Endothelial cell of umbilical vein (primary cell): Measurements from ENCODE around the gene FPR1. TPM values are rescaled to one million over a fixed set of nuclear protein-coding genes. Genes with fewer than 3 reads are reported as not detected.

ENCODE experiments used
- BruUV-seq: library from RNA; stranded (reverse); fragments of 400-500 nt; replicated peaks from 2 replicates; lab custom pipeline; 2021; lab: Mats Ljungman, UMichigan
- CTCF ChIA-PET: fragments of 300-600, 350-600 bp; sonication (Branson Sonifier 250); formaldehyde crosslinking; loops from one replicate; lab custom pipeline; 2021; ENCODE audit warnings: antibody characterized with exemption, inconsistent platforms; lab: Charles Lee
- POLR2A ChIA-PET: fragments of 300-600, 350-600 bp; sonication (Branson Sonifier 250); formaldehyde crosslinking; loops from one replicate; lab custom pipeline; 2021; ENCODE audit warnings: antibody characterized with exemption, inconsistent platforms; lab: Charles Lee
- DNase-seq: peaks from one replicate; pipeline ENCODE4 v3.0.0-alpha.2; 2011; ENCODE audit warnings: low read depth, low spot score
- FAIRE-seq: peaks from 2 replicates; lab custom pipeline; 2011; peaks lifted over from hg19 to GRCh38; lab: Jason Lieb, UNC
- H2AFZ ChIP-seq: 2 replicates; pipeline ENCODE4 v1.6.0; 2012; ENCODE audit warnings: low read depth, low read length, control low read depth, inconsistent platforms
- H3K27ac ChIP-seq: 2 replicates; pipeline ENCODE4 v1.5.1; 2011; ENCODE audit warnings: low read depth, mild to moderate bottlenecking, control low read depth, low read length, moderate library complexity; ENCODE audit not compliant: insufficient read depth
- H3K27me3 ChIP-seq, 2 experiments: 2 replicates each; pipeline versions ENCODE4 v1.6.0 to v1.6.1; 2011; ENCODE audit warnings: low read length in 2 of 2, mixed read lengths in 1 of 2; ENCODE audit not compliant: control insufficient read depth in 2 of 2, insufficient read depth in 2 of 2
- H3K36me3 ChIP-seq, 2 experiments: 2 replicates in 1 of 2; 3 replicates in 1 of 2; pipeline ENCODE4 v1.5.1; 2011; ENCODE audit warnings: low read length in 2 of 2, mild to moderate bottlenecking in 1 of 2, moderate library complexity in 1 of 2; ENCODE audit not compliant: control insufficient read depth in 2 of 2, insufficient read depth in 2 of 2; ENCODE audit errors: extremely low read depth in 1 of 2
- H3K4me1 ChIP-seq: 3 replicates; pipeline ENCODE4 v1.5.1; 2011; ENCODE audit warnings: mild to moderate bottlenecking, low read length; ENCODE audit not compliant: control insufficient read depth, insufficient read depth; ENCODE audit errors: extremely low read depth
- H3K4me2 ChIP-seq: 2 replicates; pipeline ENCODE4 v1.6.1; 2011; ENCODE audit warnings: low read length, control low read depth, mixed read lengths; ENCODE audit not compliant: insufficient read depth
- H3K4me3 ChIP-seq, 3 experiments: fragments of 200-600 bp in 1 of 3; sonication (generic), shearing (Covaris generic) in 1 of 3; replicated peaks in 1 of 3; 2 replicates each; pipeline ENCODE4 v1.5.1; 2011 to 2016; ENCODE audit warnings: control low read depth in 3 of 3, low read length in 3 of 3, mild to moderate bottlenecking in 2 of 3, inconsistent platforms in 1 of 3, low read depth in 1 of 3, moderate library complexity in 1 of 3; ENCODE audit not compliant: insufficient read depth in 1 of 3
- H3K79me2 ChIP-seq: 2 replicates; pipeline ENCODE4 v1.6.0; 2012; ENCODE audit warnings: low read length, inconsistent platforms; ENCODE audit not compliant: control insufficient read depth, insufficient read depth
- H3K9ac ChIP-seq: replicated peaks from 2 replicates; pipeline ENCODE3; 2011; ENCODE audit warnings: low read length, control low read depth; ENCODE audit not compliant: insufficient read depth; ENCODE audit errors: extremely low read depth
- H3K9me1 ChIP-seq: replicated peaks from 3 replicates; pipeline ENCODE4 v1.6.0; 2011; ENCODE audit warnings: mild to moderate bottlenecking, low read length; ENCODE audit not compliant: control insufficient read depth, insufficient read depth; ENCODE audit errors: extremely low read depth
- H3K9me3 ChIP-seq: replicated peaks from 2 replicates; pipeline ENCODE4 v1.5.1; 2012; ENCODE audit warnings: low read length, inconsistent platforms; ENCODE audit not compliant: control insufficient read depth, insufficient read depth
- H4K20me1 ChIP-seq: replicated peaks from 2 replicates; pipeline ENCODE3; 2011; ENCODE audit warnings: mild to moderate bottlenecking, low read length; ENCODE audit not compliant: control insufficient read depth, insufficient read depth; ENCODE audit errors: extremely low read depth
- EZH2 ChIP-seq: IDR thresholded peaks from 2 replicates; pipeline ENCODE4 v1.6.1; 2012; ENCODE audit warnings: borderline replicate concordance, low read depth, mild to moderate bottlenecking, moderate library complexity, low read length, inconsistent platforms; ENCODE audit not compliant: severe bottlenecking
- FOS ChIP-seq: IDR thresholded peaks from 2 replicates; pipeline ENCODE4 v1.6.1; 2011; ENCODE audit warnings: mild to moderate bottlenecking, low read length, moderate library complexity, borderline replicate concordance; ENCODE audit not compliant: insufficient read depth
- GATA2 ChIP-seq: IDR thresholded peaks from 2 replicates; pipeline ENCODE4 v1.7.0; 2011; ENCODE audit warnings: low read depth, mild to moderate bottlenecking, moderate library complexity, mixed read lengths, low read length; ENCODE audit not compliant: insufficient read length, insufficient read depth
- JUN ChIP-seq: IDR thresholded peaks from 2 replicates; pipeline ENCODE4 v1.6.1; 2011; ENCODE audit warnings: borderline replicate concordance, low read depth; ENCODE audit not compliant: insufficient read length, insufficient read depth
- MYC ChIP-seq: IDR thresholded peaks from one replicate; pipeline ENCODE4 v1.6.1; 2011; ENCODE audit warnings: mild to moderate bottlenecking, low read depth, low read length
- dilution Hi-C: fragments of 300-500 bp; cut with MboI; formaldehyde crosslinking; loops from one replicate; pipeline ENCODE4 v1.15.0; 2019; ENCODE audit warnings: low sequenced_read_pairs; ENCODE audit not compliant: extremely low pct_ligation_motif_present
- intact Hi-C: fragments of 100-400 bp; cut with micrococcal nuclease; formaldehyde crosslinking; loops from one replicate; pipeline ENCODE4 v1.10.0; 2022
- polyA plus RNA-seq, 4 experiments: library from polyadenylated mRNA; depleted of rRNA in 3 of 4; stranded (reverse) in 3 of 4; unstranded in 1 of 4; fragments of >200 nt; gene quantifications; 2 replicates each; pipeline versions ENCODE4 v1.2.1 to v1.2.3, GENCODE V29; 2011 to 2012; ENCODE audit warnings: missing spikeins in 1 of 4
- total RNA-seq: library from RNA; stranded (reverse); gene quantifications from 2 replicates; pipeline ENCODE4 v1.2.3, GENCODE V29; 2021
- TF ChIP-seq, protein P1 (sequence below), 2 donors: IDR thresholded peaks; 1 replicate in 1 of 2; 2 replicates in 1 of 2; pipeline ENCODE4 v1.5.1; 2011; ENCODE audit warnings: low read length in 2 of 2, mild to moderate bottlenecking in 2 of 2, moderate library complexity in 2 of 2, control low read depth in 1 of 2, inconsistent platforms in 1 of 2, low read depth in 1 of 2; ENCODE audit not compliant: insufficient read depth in 1 of 2; ENCODE audit errors: extremely low read depth in 1 of 2
- TF ChIP-seq, protein P2 (sequence below): IDR thresholded peaks from 2 replicates; pipeline ENCODE4 v1.6.1; 2011; ENCODE audit not compliant: insufficient read depth, insufficient read length

The FPR1 gene
- total and polyA plus RNA-seq, 2 donors (not counting 3 experiments of a cell fraction or from before 2014, with no cell fraction given) = not detected

DNA sequence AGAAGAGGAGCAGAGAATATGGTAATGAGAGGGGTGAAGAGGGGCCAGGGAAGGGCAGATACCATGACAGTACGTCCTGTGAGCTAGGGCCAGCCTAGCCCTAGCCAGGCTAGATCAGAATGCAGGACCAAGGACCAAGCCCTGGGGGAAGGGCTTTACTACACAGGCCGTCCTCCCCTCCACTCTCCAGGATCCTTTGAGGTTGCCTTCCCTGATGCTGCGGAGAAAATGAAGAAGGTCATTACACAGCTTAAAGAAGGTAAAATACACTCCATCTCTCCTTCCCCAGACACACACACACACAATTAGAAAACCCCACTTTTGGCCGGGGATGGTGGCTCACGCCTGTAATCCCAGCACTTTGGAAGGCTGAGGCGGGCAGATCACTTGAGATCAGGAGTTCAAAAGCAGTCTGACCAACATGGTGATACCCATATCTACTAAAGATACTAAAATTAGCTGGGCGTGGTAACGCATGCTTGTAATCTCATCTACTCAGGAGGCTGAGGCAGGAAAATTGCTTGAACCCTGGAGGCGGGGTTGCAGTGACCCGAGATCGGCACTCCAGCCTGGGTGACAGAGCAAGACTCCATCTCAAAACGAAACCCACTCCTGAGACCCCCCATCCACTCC, 50.1 kb downstream of the FPR1 start:
- Histone ChIP-seq H3K4me1 (peaks cover 2% of the 10 kb centered on the region), H4K20me1 (no peaks in the 10 kb centered on the region), H2AFZ (no peak overlapping the region), H3K4me3 (no peak overlapping the region), H3K36me3 (peaks cover 29 to 36% of the 10 kb centered on the region in 2 experiments), H3K79me2 (peaks cover 9% of the 10 kb centered on the region), H3K27me3 (no peaks in the 10 kb centered on the region), H3K27ac (no peak overlapping the region), H3K4me2 (no peak overlapping the region), H3K9ac (no peak overlapping the region), H3K9me1 (no peaks in the 10 kb centered on the region), H3K9me3 (no peaks in the 10 kb centered on the region)
- intact Hi-C loops = no loop called here
- ChIA-PET CTCF (no interaction called here), POLR2A (no interaction called here)
- TF ChIP-seq FOS (no peak), EZH2 (no peak), GATA2 (no peak), MYC (no peak), JUN (no peak)
- TF ChIP-seq, protein P1, sequence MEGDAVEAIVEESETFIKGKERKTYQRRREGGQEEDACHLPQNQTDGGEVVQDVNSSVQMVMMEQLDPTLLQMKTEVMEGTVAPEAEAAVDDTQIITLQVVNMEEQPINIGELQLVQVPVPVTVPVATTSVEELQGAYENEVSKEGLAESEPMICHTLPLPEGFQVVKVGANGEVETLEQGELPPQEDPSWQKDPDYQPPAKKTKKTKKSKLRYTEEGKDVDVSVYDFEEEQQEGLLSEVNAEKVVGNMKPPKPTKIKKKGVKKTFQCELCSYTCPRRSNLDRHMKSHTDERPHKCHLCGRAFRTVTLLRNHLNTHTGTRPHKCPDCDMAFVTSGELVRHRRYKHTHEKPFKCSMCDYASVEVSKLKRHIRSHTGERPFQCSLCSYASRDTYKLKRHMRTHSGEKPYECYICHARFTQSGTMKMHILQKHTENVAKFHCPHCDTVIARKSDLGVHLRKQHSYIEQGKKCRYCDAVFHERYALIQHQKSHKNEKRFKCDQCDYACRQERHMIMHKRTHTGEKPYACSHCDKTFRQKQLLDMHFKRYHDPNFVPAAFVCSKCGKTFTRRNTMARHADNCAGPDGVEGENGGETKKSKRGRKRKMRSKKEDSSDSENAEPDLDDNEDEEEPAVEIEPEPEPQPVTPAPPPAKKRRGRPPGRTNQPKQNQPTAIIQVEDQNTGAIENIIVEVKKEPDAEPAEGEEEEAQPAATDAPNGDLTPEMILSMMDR (IDR thresholded peaks at IDR 0.05; ENCODE audit: extremely low read depth in 1 of 2, insufficient read depth in 1 of 2, low read depth in 1 of 2, low read length in 2 of 2) = no peak
- TF ChIP-seq, protein P2, sequence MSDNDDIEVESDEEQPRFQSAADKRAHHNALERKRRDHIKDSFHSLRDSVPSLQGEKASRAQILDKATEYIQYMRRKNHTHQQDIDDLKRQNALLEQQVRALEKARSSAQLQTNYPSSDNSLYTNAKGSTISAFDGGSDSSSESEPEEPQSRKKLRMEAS = no peak
- BruUV-seq = no TSS peak
- DNase-seq (no peak), FAIRE-seq (no peak)
- dilution Hi-C loops = no loop called here
